H1 (cell line): Measurements from ENCODE around the gene PHC2.

Source experiments
- CHD2 ChIP-seq: IDR thresholded peaks from 2 replicates; pipeline ENCODE4 v1.6.1; 2012; ENCODE audit warnings: low read length, improper control_type of control experiment
- EP300 ChIP-seq, 2 experiments: IDR thresholded peaks; 1 replicate in 1 of 2; 2 replicates in 1 of 2; pipeline ENCODE4 v1.6.1; 2011 to 2012; ENCODE audit warnings: low read depth in 2 of 2, low read length in 2 of 2, mild to moderate bottlenecking in 2 of 2, borderline replicate concordance in 1 of 2, inconsistent platforms in 1 of 2, moderate library complexity in 1 of 2
- EZH2 ChIP-seq: fragments of 200-600 bp; sonication (generic); IDR thresholded peaks from 2 replicates; pipeline ENCODE4 v1.7.1; 2012; ENCODE audit warnings: low read depth, mild to moderate bottlenecking, moderate library complexity, low read length, inconsistent platforms; ENCODE audit not compliant: severe bottlenecking
- HDAC6 ChIP-seq: IDR thresholded peaks from one replicate; pipeline ENCODE4 v1.7.1; 2012; ENCODE audit warnings: low read depth, mild to moderate bottlenecking, inconsistent platforms, low read length, moderate library complexity
- MAFK ChIP-seq: IDR thresholded peaks from 2 replicates; pipeline ENCODE4 v1.6.1; 2012; ENCODE audit warnings: low read depth, mild to moderate bottlenecking, improper control_type of control experiment, low read length
- POLR2A ChIP-seq, 2 experiments: IDR thresholded peaks; 1 replicate in 1 of 2; 2 replicates in 1 of 2; pipeline ENCODE4 v1.6.1; 2011; ENCODE audit warnings: low read depth in 2 of 2, low read length in 2 of 2, mild to moderate bottlenecking in 2 of 2; ENCODE audit errors: control extremely low read depth in 1 of 2
- POLR2AphosphoS5 ChIP-seq: IDR thresholded peaks from 2 replicates; pipeline ENCODE4 v1.6.1; 2011; ENCODE audit warnings: low read depth, low read length
- RFX5 ChIP-seq: IDR thresholded peaks from 2 replicates; pipeline ENCODE4 v1.6.1; 2011; ENCODE audit warnings: low read depth, low read length, improper control_type of control experiment, borderline replicate concordance
- SIN3A ChIP-seq, 2 experiments: IDR thresholded peaks in 1 of 2; conservative IDR thresholded peaks in 1 of 2; 2 replicates each; pipeline ENCODE4 v1.6.1; 2011 to 2012; ENCODE audit warnings: low read length in 2 of 2, improper control_type of control experiment in 1 of 2, low read depth in 1 of 2, mild to moderate bottlenecking in 1 of 2
- TAF1 ChIP-seq: IDR thresholded peaks from 2 replicates; pipeline ENCODE4 v1.6.1; 2011; ENCODE audit warnings: mild to moderate bottlenecking, low read depth, low read length
- TCF12 ChIP-seq: IDR thresholded peaks from 2 replicates; pipeline ENCODE4 v1.6.1; 2011; ENCODE audit warnings: low read depth, mild to moderate bottlenecking, low read length
- TF ChIP-seq, protein P1 (sequence below), 3 experiments: IDR thresholded peaks; 1 replicate in 2 of 3; 2 replicates in 1 of 3; pipeline versions ENCODE4 v1.5.1 to v1.6.1; 2011; ENCODE audit warnings: low read length in 3 of 3, mild to moderate bottlenecking in 3 of 3, inconsistent platforms in 2 of 3, low read depth in 1 of 3, moderate library complexity in 1 of 3; ENCODE audit not compliant: insufficient read depth in 1 of 3; ENCODE audit errors: control extremely low read depth in 1 of 3
- TF ChIP-seq, protein P2 (sequence below): IDR thresholded peaks from 2 replicates; pipeline ENCODE4 v1.6.1; 2012; ENCODE audit warnings: inconsistent platforms
- TF ChIP-seq, protein P3 (sequence below): IDR thresholded peaks from 2 replicates; pipeline ENCODE4 v1.6.1; 2011; ENCODE audit warnings: low read length, improper control_type of control experiment

GRCh38 chr1:33341190-33341589 is 89.7 kb downstream of the PHC2 start:
- TF ChIP-seq, protein P1, sequence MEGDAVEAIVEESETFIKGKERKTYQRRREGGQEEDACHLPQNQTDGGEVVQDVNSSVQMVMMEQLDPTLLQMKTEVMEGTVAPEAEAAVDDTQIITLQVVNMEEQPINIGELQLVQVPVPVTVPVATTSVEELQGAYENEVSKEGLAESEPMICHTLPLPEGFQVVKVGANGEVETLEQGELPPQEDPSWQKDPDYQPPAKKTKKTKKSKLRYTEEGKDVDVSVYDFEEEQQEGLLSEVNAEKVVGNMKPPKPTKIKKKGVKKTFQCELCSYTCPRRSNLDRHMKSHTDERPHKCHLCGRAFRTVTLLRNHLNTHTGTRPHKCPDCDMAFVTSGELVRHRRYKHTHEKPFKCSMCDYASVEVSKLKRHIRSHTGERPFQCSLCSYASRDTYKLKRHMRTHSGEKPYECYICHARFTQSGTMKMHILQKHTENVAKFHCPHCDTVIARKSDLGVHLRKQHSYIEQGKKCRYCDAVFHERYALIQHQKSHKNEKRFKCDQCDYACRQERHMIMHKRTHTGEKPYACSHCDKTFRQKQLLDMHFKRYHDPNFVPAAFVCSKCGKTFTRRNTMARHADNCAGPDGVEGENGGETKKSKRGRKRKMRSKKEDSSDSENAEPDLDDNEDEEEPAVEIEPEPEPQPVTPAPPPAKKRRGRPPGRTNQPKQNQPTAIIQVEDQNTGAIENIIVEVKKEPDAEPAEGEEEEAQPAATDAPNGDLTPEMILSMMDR (IDR thresholded peaks at IDR 0.05; ENCODE audit: control extremely low read depth in 1 of 3, insufficient read depth in 1 of 3, low read depth in 1 of 3, low read length in 3 of 3), result no peak
- TF ChIP-seq POLR2A (IDR thresholded peaks at IDR 0.05; ENCODE audit: control extremely low read depth in 1 of 2, low read depth in 2 of 2, low read length in 2 of 2) (no peak), EP300 (IDR thresholded peaks at IDR 0.05; ENCODE audit: borderline replicate concordance in 1 of 2, low read depth in 2 of 2, low read length in 2 of 2) (no peak), EZH2 (no peak), HDAC6 (no peak), TAF1 (no peak), CHD2 (no peak), SIN3A (conservative IDR thresholded peaks at IDR 0.05 in 1 of 2, IDR thresholded peaks at IDR 0.05 in 1 of 2; ENCODE audit: low read depth in 1 of 2, low read length in 2 of 2) (no peak), POLR2AphosphoS5 (no peak), TCF12 (no peak), MAFK (no peak), RFX5 (no peak)
- TF ChIP-seq, protein P2, sequence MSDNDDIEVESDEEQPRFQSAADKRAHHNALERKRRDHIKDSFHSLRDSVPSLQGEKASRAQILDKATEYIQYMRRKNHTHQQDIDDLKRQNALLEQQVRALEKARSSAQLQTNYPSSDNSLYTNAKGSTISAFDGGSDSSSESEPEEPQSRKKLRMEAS, result no peak
- TF ChIP-seq, protein P3, sequence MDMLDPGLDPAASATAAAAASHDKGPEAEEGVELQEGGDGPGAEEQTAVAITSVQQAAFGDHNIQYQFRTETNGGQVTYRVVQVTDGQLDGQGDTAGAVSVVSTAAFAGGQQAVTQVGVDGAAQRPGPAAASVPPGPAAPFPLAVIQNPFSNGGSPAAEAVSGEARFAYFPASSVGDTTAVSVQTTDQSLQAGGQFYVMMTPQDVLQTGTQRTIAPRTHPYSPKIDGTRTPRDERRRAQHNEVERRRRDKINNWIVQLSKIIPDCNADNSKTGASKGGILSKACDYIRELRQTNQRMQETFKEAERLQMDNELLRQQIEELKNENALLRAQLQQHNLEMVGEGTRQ, result no peak
